GM19328 (cell line): Measurements from ENCODE around the gene KLHL29.
A peak's percentile ranks its signal among the peaks of the same experiment; 100 is the strongest.
"Not testable (repeated sequence)": the region's sequence is repeated elsewhere in the genome, so short reads cannot be mapped to it uniquely, and the experiment has no call there.

Experiments used
- ATAC-seq: cut with Tn5 transposase; IDR thresholded peaks from one replicate; pipeline ENCODE4 v1.9.1; 2021; ENCODE audit warnings: mild to moderate bottlenecking, moderate library complexity; ENCODE audit not compliant: unreplicated experiment

Gene KLHL29

GRCh38 chr2:23391237-23391736 lies 6.3 kb downstream of the KLHL29 start:
- not testable (repeated sequence) for ATAC-seq

GRCh38 chr2:23393722-23394121 lies 8.7 kb downstream of the KLHL29 start:
- no peak for ATAC-seq

- no peak for ATAC-seq
These were observed 9.7 kb downstream of the KLHL29 start for GRCh38 chr2:23394700-23395099.

- no peak for ATAC-seq
These were observed 12.5 kb downstream of the KLHL29 start for GRCh38 chr2:23397478-23397877.

GRCh38 chr2:23399674-23400261 lies 14.8 kb downstream of the KLHL29 start:
- ATAC-seq: peak; percentile 57

- no peak for ATAC-seq
These were observed 15.7 kb downstream of the KLHL29 start for GRCh38 chr2:23400703-23401102.

GRCh38 chr2:23401427-23402204 lies 16.6 kb downstream of the KLHL29 start:
- no peak for ATAC-seq

- no peak for ATAC-seq
These were observed 17.3 kb downstream of the KLHL29 start for GRCh38 chr2:23402205-23402740.

- peak; percentile 55 for ATAC-seq
These were observed 19.4 kb downstream of the KLHL29 start for GRCh38 chr2:23404426-23404825.

- no peak for ATAC-seq
These were observed 24.3 kb downstream of the KLHL29 start for GRCh38 chr2:23409248-23409647.

GRCh38 chr2:23410596-23410995 lies 25.6 kb downstream of the KLHL29 start:
- ATAC-seq: no peak

GRCh38 chr2:23411752-23412431 lies 26.9 kb downstream of the KLHL29 start:
- ATAC-seq: no peak

GRCh38 chr2:23412556-23413155 lies 27.7 kb downstream of the KLHL29 start:
- no peak for ATAC-seq

- ATAC-seq: no peak
These were observed 28.7 kb downstream of the KLHL29 start for GRCh38 chr2:23413641-23414040.

- no peak for ATAC-seq
These were observed 29.1 kb downstream of the KLHL29 start for GRCh38 chr2:23414106-23414505.

- no peak for ATAC-seq
These were observed 29.9 kb downstream of the KLHL29 start for GRCh38 chr2:23414871-23415270.

- ATAC-seq: no peak
These were observed 32.3 kb downstream of the KLHL29 start for GRCh38 chr2:23417310-23417709.

- ATAC-seq: no peak
These were observed 33.1 kb downstream of the KLHL29 start for GRCh38 chr2:23418056-23418455.

GRCh38 chr2:23418461-23418911 lies 33.5 kb downstream of the KLHL29 start:
- no peak for ATAC-seq

- ATAC-seq: no peak
These were observed 34.5 kb downstream of the KLHL29 start for GRCh38 chr2:23419171-23420090.
